K562 (cell line): Measurements from ENCODE around the gene NFIC. TPM values are rescaled to one million over a fixed set of nuclear protein-coding genes. Genes with fewer than 3 reads are reported as not detected.
"Not testable (repeated sequence)": the region's sequence is repeated elsewhere in the genome, so short reads cannot be mapped to it uniquely, and the experiment has no call there.

Source experiments
- ATAC-seq: fragments of 200-7000 bp; cut with Tn5 transposase; 3 replicates; pipeline ENCODE4 v1.9.1; 2020; ENCODE audit warnings: moderate library complexity
- BruUV-seq: library from RNA; stranded (reverse); fragments of 400-500 nt; replicated peaks from 2 replicates; lab custom pipeline; 2021; lab: Mats Ljungman, UMichigan
- CTCF ChIA-PET: fragments of 300-600 bp; formaldehyde crosslinking; extraction: SDS; loops from one replicate; lab custom pipeline; 2021; ENCODE audit warnings: low intra/inter-chr PET ratio; lab: Yijun Ruan, JAX
- POLR2A ChIA-PET: fragments of 300-600, 350-650 bp; sonication (Branson Sonifier 250); formaldehyde crosslinking; extraction: SDS; loops from one replicate; lab custom pipeline; 2021; ENCODE audit warnings: antibody characterized with exemption, inconsistent platforms; lab: Yijun Ruan, JAX
- DNase-seq, 4 experiments: peaks; one replicate each; pipeline versions ENCODE4 v3.0.0 to v3.0.0-alpha.2; 2011 to 2018; ENCODE audit warnings: low spot score in 3 of 4, mixed read lengths in 3 of 4; ENCODE audit errors: extremely low read depth in 1 of 4
- FAIRE-seq: peaks from 2 replicates; lab custom pipeline; 2011; peaks lifted over from hg19 to GRCh38; lab: Jason Lieb, UNC
- H2AFZ ChIP-seq: 2 replicates; pipeline ENCODE4 v1.6.0; 2011; ENCODE audit warnings: low read depth, low read length, control low read depth, inconsistent platforms
- H3K27ac ChIP-seq: fragments of 200-600 bp; 3 replicates; pipeline ENCODE4 v1.8.0; 2011; ENCODE audit warnings: low read depth, mild to moderate bottlenecking, control low read depth, inconsistent platforms, low read length, moderate library complexity, mixed read lengths; ENCODE audit errors: extremely low read depth
- H3K27me3 ChIP-seq, 2 experiments: fragments of 300-600 bp in 1 of 2; 2 replicates in 1 of 2; 3 replicates in 1 of 2; pipeline versions ENCODE4 v1.6.0 to v1.8.0; 2011; ENCODE audit warnings: inconsistent platforms in 2 of 2, low read length in 2 of 2, mild to moderate bottlenecking in 1 of 2, mixed read lengths in 1 of 2, moderate library complexity in 1 of 2; ENCODE audit not compliant: control insufficient read depth in 2 of 2, insufficient read depth in 2 of 2
- H3K36me3 ChIP-seq: fragments of 300-600 bp; 3 replicates; pipeline ENCODE4 v1.8.0; 2011; ENCODE audit warnings: mild to moderate bottlenecking, low read length, inconsistent platforms; ENCODE audit not compliant: control insufficient read depth, insufficient read depth
- H3K4me1 ChIP-seq, 2 experiments: fragments of 200-600 bp in 1 of 2; replicated peaks in 1 of 2; 2 replicates in 1 of 2; 3 replicates in 1 of 2; pipeline versions ENCODE4 v1.5.1 to v1.8.0; 2011; ENCODE audit warnings: inconsistent platforms in 2 of 2, low read length in 2 of 2, mild to moderate bottlenecking in 1 of 2, mixed read lengths in 1 of 2, moderate library complexity in 1 of 2; ENCODE audit not compliant: control insufficient read depth in 2 of 2, insufficient read depth in 2 of 2
- H3K4me2 ChIP-seq: 2 replicates; pipeline ENCODE4 v1.6.1; 2011; ENCODE audit warnings: low read length, control low read depth, inconsistent platforms, mixed read lengths; ENCODE audit not compliant: insufficient read depth
- H3K4me3 ChIP-seq: fragments of 200-600 bp; sonication (generic), shearing (Covaris generic); 2 replicates; pipeline ENCODE4 v1.5.1; 2016; ENCODE audit warnings: control low read depth, inconsistent platforms
- H3K79me2 ChIP-seq: fragments of 200-600 bp; 3 replicates; pipeline ENCODE4 v1.8.0; 2011; ENCODE audit warnings: low read length, inconsistent platforms; ENCODE audit not compliant: control insufficient read depth, insufficient read depth
- H3K9ac ChIP-seq, 2 experiments: 2 replicates each; pipeline versions ENCODE4 v1.6.0 to v1.6.1; 2011; ENCODE audit warnings: low read depth in 2 of 2, low read length in 2 of 2, control low read depth in 1 of 2, inconsistent platforms in 1 of 2, mild to moderate bottlenecking in 1 of 2, mixed read lengths in 1 of 2; ENCODE audit not compliant: insufficient read depth in 1 of 2
- H3K9me1 ChIP-seq: one replicate; pipeline ENCODE4 v1.6.0; 2011; ENCODE audit warnings: inconsistent platforms, mild to moderate bottlenecking, low read length, moderate library complexity; ENCODE audit not compliant: control insufficient read depth, insufficient read depth
- H3K9me3 ChIP-seq: replicated peaks from 2 replicates; pipeline ENCODE4 v1.5.1; 2011; ENCODE audit warnings: low read depth, low read length, inconsistent platforms; ENCODE audit not compliant: control insufficient read depth, insufficient read depth
- H4K20me1 ChIP-seq: replicated peaks from 2 replicates; pipeline ENCODE4 v1.6.1; 2011; ENCODE audit warnings: low read length, inconsistent platforms, mixed read lengths; ENCODE audit not compliant: control insufficient read depth, insufficient read depth
- ATF3 ChIP-seq, 2 experiments: fragments of 450-650 bp in 1 of 2; sonication (generic) in 1 of 2; formaldehyde crosslinking in 1 of 2; IDR thresholded peaks in 1 of 2; conservative IDR thresholded peaks in 1 of 2; 2 replicates each; pipeline versions ENCODE4 v1.6.1 to v1.8.1; 2016 to 2023; ENCODE audit warnings: mild to moderate bottlenecking in 2 of 2, moderate library complexity in 2 of 2, inconsistent platforms in 1 of 2, missing genetic modification reagents in 1 of 2
- ATF7 ChIP-seq: fragments of 450-650 bp; IDR thresholded peaks from 2 replicates; pipeline ENCODE4 v1.7.1; 2014; ENCODE audit warnings: mild to moderate bottlenecking, moderate library complexity
- BACH1 ChIP-seq: fragments of 200-800 bp; sonication (Bioruptor generic); IDR thresholded peaks from 2 replicates; pipeline ENCODE4 v1.6.1; 2016; ENCODE audit warnings: missing genetic modification characterization, missing compliant biosample characterization
- BRD4 ChIP-seq: fragments of 200-600 bp; sonication (generic); IDR thresholded peaks from 2 replicates; pipeline ENCODE4 v1.6.1; 2017; ENCODE audit warnings: inconsistent platforms
- EP400 ChIP-seq: fragments of 450-650 bp; IDR thresholded peaks from 2 replicates; pipeline ENCODE4 v1.6.1; 2017; ENCODE audit warnings: antibody characterized with exemption, mild to moderate bottlenecking, moderate library complexity
- GABPB1 ChIP-seq: sonication (generic); formaldehyde crosslinking; IDR thresholded peaks from 2 replicates; pipeline ENCODE4 v1.8.0; 2022; ENCODE audit warnings: mild to moderate bottlenecking, missing genetic modification reagents
- JUND ChIP-seq, 2 experiments: IDR thresholded peaks; 2 replicates in 1 of 2; 3 replicates in 1 of 2; pipeline ENCODE4 v1.6.1; 2011; ENCODE audit warnings: borderline replicate concordance in 2 of 2, low read depth in 2 of 2, low read length in 2 of 2, improper control_type of control experiment in 1 of 2, missing biosample characterization in 1 of 2, missing genetic modification characterization in 1 of 2, missing genetic modification reagents in 1 of 2
- TEAD1 ChIP-seq, 2 experiments: fragments of 450-650 bp in 1 of 2; sonication (generic) in 1 of 2; formaldehyde crosslinking; IDR thresholded peaks; 2 replicates each; pipeline versions ENCODE4 v1.4.0 to v1.8.0; 2020 to 2022; ENCODE audit warnings: mild to moderate bottlenecking in 2 of 2, missing genetic modification reagents in 1 of 2
- ZBTB33 ChIP-seq: sonication (generic); formaldehyde crosslinking; IDR thresholded peaks from 2 replicates; pipeline ENCODE4 v1.8.1; 2023; ENCODE audit warnings: mild to moderate bottlenecking, missing genetic modification reagents
- ZBTB7A ChIP-seq: IDR thresholded peaks from 2 replicates; pipeline ENCODE4 v1.6.1; 2011; ENCODE audit warnings: low read depth, mild to moderate bottlenecking, low read length, moderate library complexity, borderline replicate concordance; ENCODE audit not compliant: control insufficient read depth
- ZNF12 ChIP-seq: sonication (generic); formaldehyde crosslinking; IDR thresholded peaks from 2 replicates; pipeline ENCODE4 v1.4.0; 2020; ENCODE audit warnings: mild to moderate bottlenecking, missing genetic modification reagents
- ZNF174 ChIP-seq: fragments of 250-450 bp; sonication (Bioruptor Pico); IDR thresholded peaks from 2 replicates; pipeline ENCODE4 v1.4.0; 2020; ENCODE audit warnings: mild to moderate bottlenecking
- ZNF354B ChIP-seq: fragments of 250-450 bp; sonication (Bioruptor Pico); IDR thresholded peaks from 2 replicates; pipeline ENCODE4 v1.4.0; 2020
- WGBS: fragments of 100-300 bp; shearing (Covaris generic); methylation state at CpG from one replicate; pipeline ENCODE4 v1.1.6; 2016; ENCODE audit warnings: low coverage, mixed read lengths; ENCODE audit not compliant: insufficient coverage; ENCODE audit errors: missing lambda C conversion rate; 5-methylcytosine and 5-hydroxymethylcytosine counted together
- in situ Hi-C: fragments of 300-500 bp; cut with MboI; formaldehyde crosslinking; loops from 4 replicates; pipeline ENCODE4 v1.15.0; 2018; ENCODE audit warnings: inconsistent platforms, mixed read lengths
- intact Hi-C: fragments of 100-400 bp; cut with micrococcal nuclease; formaldehyde crosslinking; loops from 2 replicates; pipeline ENCODE4 v1.14.2; 2022
- polyA plus RNA-seq, 8 experiments: library from polyadenylated mRNA; depleted of rRNA in 4 of 8; stranded (reverse) in 5 of 8; unstranded in 3 of 8; fragments of >200 nt; fragmentation: Nextera tagmentation in 2 of 8; fragmentation: Illumina TruSeq in 1 of 8; extraction: Ambion mirVana in 2 of 8; extraction: Trizol in 1 of 8; gene quantifications; 2 replicates each; pipeline versions ENCODE4 v1.2.1 to v1.2.3, GENCODE V29; 2011 to 2014; ENCODE audit warnings: inconsistent platforms in 1 of 8, missing spikeins in 1 of 8
- total RNA-seq, 7 experiments: library from RNA; depleted of rRNA in 6 of 7; stranded (reverse); fragments of >200 nt in 6 of 7; fragmentation: Illumina TruSeq in 2 of 7; extraction: Trizol in 2 of 7; gene quantifications; 2 replicates each; pipeline versions ENCODE4 v1.2.1 to v1.2.3, GENCODE V29; 2011 to 2021; ENCODE audit warnings: low replicate concordance in 1 of 7
- TF ChIP-seq, protein P1 (sequence below): sonication (generic); formaldehyde crosslinking; IDR thresholded peaks from 2 replicates; pipeline ENCODE4 v1.8.0; 2022; ENCODE audit warnings: missing genetic modification reagents, mild to moderate bottlenecking, moderate library complexity, borderline replicate concordance

Gene NFIC
- total and polyA plus RNA-seq, 9 of the 15 experiments (the other 6 are each of a cell fraction or from before 2014, with no cell fraction given) = 0.71 to 62.1 (median 6.9) TPM

- TF ChIP-seq ATF3 (IDR thresholded peaks at IDR 0.05) (peak; percentile 89), ATF3 (CRISPR knock-in tag; conservative IDR thresholded peaks at IDR 0.05) (no peak), ZNF174 (no peak), JUND (IDR thresholded peaks at IDR 0.05; ENCODE audit: borderline replicate concordance, low read depth, low read length) (peak; percentile 67), JUND (tag; IDR thresholded peaks at IDR 0.05; ENCODE audit: borderline replicate concordance, low read depth, low read length) (no peak; the same call in 2 of the 3 replicates), BACH1 (no peak), ZNF12 (CRISPR knock-in tag) (no peak), ZBTB7A (0 out of 2 replicates have a peak, but pooled peaks have one; percentile 36), ATF7 (peak; percentile 73), TEAD1 (CRISPR knock-in tag; IDR thresholded peaks at IDR 0.05) (no peak), ZBTB33 (CRISPR knock-in tag) (peak; percentile 77; the same call in 1 of the 2 replicates), BRD4 (no peak), EP400 (no peak), GABPB1 (CRISPR knock-in tag) (peak; percentile 34; the same call in 1 of the 2 replicates), ZNF354B (no peak)
- TF ChIP-seq, protein P1, sequence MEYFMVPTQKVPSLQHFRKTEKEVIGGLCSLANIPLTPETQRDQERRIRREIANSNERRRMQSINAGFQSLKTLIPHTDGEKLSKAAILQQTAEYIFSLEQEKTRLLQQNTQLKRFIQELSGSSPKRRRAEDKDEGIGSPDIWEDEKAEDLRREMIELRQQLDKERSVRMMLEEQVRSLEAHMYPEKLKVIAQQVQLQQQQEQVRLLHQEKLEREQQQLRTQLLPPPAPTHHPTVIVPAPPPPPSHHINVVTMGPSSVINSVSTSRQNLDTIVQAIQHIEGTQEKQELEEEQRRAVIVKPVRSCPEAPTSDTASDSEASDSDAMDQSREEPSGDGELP (CRISPR knock-in tag) = peak; percentile 14; the same call in 1 of the 2 replicates
Measured at GRCh38 chr19:3507371-3508120, 141.2 kb downstream of the NFIC start (continued).

- Histone ChIP-seq H3K79me2 (peaks cover 73% of the 10 kb centered on the region), H3K36me3 (peaks cover 38% of the 10 kb centered on the region; the same call in 2 of the 3 replicates), H3K9me1 (peaks cover 14% of the 10 kb centered on the region), H3K4me1 (peaks cover 18 to 81% of the 10 kb centered on the region in 2 experiments; a peak in 4 of 5 replicates), H4K20me1 (peaks cover 49% of the 10 kb centered on the region)
- POLR2A ChIA-PET = interaction anchor here (0.6 kb wide), 1 partner anchor 83 kb away, joined by 4 read pairs; no protein-coding TSS in a partner anchor
- ATAC-seq, intact Hi-C loops, H3K9ac ChIP-seq, FAIRE-seq, H3K4me3 ChIP-seq, H3K27ac ChIP-seq, DNase-seq, BruUV-seq, CTCF ChIA-PET, in situ Hi-C loops, H2AFZ ChIP-seq, H3K27me3 ChIP-seq, H3K9me3 ChIP-seq, H3K4me2 ChIP-seq: not testable (repeated sequence)
- WGBS = 91% methylated on average over 12 of the region's 18 CpGs
Measured at GRCh38 chr19:3508121-3508661, 141.8 kb downstream of the NFIC start.
